Hippocampal formation (tissue), 2 donors: ENCODE measurements around the gene CTXN1.
"Not testable (repeated sequence)": the region's sequence is repeated elsewhere in the genome, so short reads cannot be mapped to it uniquely, and the experiment has no call there.

ENCODE experiments used
- DNase-seq, 2 donors: peaks; one replicate each; lab custom pipeline; 2025; lab: John Stamatoyannopoulos, UW

CTXN1 gene

GRCh38 chr19:7925171-7925851 is 624 bp downstream of the CTXN1 start:
- no peak for DNase-seq

GRCh38 chr19:7924651-7925170 is 1.2 kb downstream of the CTXN1 start:
- no peak for DNase-seq

GRCh38 chr19:7924241-7924640 is 1.7 kb downstream of the CTXN1 start:
- DNase-seq, result no peak

DNA sequence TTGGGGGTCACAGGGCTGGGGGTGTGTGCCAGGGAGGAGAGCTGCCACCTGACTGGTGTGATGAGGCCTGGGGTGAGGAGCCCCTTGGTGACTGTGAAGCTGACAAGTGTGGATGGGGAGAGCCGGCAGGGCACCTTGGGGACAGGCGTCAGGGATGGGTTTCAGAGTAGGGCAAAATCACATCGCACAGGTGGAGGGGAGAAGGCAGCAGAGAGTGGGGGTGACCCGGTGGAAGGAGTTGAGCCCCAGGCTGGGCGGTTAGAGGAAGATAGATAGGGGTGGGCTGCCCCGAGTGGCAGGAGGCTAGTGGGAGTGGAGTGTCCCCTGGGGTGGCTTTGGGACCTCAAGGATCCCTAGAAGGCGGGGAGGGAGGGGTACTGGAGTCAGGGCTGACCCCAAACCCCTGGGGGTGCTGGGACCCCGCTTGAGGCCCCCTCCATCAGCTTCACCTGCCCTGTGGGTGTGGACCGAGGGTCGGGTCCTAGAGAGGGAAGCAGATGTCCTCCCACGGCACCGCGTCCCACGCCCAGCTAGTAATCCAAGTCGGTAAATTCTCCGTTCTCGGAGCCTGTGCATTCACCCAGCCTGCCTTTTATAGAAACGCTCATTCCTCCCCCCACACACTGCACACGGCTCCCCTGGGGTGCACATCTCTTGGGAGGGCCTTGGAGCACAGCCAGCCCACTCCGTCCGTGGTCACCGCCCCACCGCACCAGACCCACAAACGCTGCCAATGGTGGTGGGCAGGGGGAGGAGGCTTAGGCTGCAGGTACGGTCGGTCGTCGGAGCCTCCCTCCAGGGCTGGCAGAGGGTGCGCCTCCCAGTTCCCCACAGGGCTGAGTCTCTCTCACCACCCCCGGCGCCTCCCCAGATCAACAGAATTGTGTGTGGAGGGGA is 2.4 kb downstream of the CTXN1 start:
- DNase-seq, result no peak

DNA sequence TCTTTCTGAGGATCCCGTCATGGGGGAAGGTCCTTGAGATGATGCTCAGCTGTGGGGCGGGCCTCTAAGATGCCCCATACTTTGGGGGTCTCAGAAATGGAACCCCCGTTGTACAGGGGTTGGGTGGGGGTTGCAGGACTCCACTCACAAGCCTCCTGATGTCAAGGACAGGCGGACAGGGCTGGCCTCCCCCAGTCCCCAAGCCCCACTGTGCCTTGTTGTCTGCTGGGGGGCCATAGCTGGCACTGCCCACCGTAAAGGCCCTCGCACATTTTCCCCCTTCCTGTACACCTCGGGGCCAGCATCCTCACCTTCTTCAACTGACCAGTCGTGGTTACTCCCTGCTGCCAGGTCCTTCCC is 3.1 kb downstream of the CTXN1 start:
- no peak for DNase-seq

DNA sequence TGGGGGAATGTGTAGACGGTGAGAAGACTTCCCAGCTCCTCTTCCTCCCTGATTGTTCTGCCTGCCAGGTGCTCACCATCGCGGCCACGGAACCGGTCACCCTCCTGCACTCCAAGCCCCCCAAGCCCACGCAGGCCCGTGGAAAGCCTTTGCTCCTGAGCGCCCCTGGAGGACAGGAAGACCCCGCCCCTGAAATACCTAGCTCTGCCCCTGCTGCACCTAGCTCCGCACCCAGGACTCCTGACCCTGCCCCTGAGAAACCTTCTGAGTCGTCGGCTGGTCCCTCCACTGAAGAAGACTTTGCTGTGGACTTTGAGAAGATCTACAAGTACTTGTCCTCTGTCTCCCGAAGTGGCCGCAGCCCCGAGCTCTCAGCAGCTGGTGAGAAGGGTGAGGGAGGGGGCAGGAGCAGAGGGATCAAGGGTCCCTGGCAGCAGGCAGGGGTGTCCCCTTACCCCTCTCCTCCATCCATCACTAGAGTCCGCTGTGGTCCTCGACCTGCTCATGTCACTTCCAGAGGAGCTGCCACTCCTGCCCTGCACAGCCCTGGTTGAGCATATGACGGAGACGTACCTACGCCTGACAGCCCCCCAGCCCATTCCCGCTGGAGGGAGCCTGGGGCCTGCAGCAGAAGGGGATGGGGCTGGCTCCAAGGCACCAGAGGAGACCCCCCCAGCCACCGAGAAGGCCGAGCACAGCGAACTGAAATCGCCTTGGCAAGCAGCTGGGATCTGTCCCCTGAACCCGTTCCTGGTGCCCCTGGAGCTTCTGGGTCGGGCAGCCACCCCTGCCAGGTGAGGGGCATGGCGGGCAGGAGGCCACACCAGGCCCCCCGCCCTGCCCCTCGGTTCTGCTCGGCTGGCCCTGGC is 3.7 kb downstream of the CTXN1 start:
- DNase-seq, result no peak

- no peak for DNase-seq
These were observed 4.5 kb downstream of the CTXN1 start for GRCh38 chr19:7921302-7921966.

DNA sequence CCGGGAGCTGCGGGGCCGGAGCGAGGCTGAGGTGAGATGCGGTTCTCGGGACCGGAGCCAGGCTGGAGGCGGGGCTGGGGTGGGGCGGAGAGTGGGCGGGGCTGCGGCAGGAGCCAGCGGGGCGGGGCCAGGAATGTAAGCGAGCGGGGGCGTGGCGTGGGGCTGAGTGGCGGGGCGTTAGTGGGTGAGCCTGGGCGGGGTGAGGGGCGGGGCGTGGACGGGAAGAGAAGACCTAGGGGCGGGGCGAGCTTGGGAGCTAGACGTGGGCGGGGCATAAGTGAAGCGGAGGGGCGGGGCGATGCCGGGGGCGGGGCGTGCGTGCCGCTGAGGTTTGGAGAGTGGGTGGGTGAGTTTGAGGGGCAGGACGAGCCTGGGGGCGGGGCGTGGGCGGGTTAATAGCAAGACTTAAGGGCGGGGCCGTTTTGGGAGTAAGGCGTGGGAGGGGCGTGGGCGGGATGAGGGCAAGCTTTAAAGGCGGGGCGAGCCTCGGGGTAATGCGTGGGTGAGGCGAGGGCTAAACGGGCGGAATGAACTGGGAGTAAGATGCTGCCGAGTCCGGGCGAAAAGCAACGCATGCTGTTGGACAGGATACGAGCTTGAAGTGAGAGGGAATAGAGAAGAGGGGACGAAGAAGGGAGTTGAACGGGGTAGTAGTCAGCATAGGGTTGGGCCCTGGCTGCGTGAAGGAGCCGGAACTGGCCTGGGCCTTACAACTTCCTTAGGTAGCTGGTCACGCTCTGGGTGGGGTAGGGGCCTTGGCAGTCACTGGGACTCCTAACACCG is 5.2 kb downstream of the CTXN1 start:
- DNase-seq, result peak; percentile 98

- peak; percentile 72 to 92 for DNase-seq
These were observed 6.1 kb downstream of the CTXN1 start, which contains the start of gene SNAPC2 for GRCh38 chr19:7919610-7920518. TSS of gene SNAPC2 (plus strand) at chr19:7920338. CDS start at chr19:7920367, 29 bp downstream.

GRCh38 chr19:7918615-7919421 is 7.1 kb downstream of the CTXN1 start:
- DNase-seq, result no peak

DNA sequence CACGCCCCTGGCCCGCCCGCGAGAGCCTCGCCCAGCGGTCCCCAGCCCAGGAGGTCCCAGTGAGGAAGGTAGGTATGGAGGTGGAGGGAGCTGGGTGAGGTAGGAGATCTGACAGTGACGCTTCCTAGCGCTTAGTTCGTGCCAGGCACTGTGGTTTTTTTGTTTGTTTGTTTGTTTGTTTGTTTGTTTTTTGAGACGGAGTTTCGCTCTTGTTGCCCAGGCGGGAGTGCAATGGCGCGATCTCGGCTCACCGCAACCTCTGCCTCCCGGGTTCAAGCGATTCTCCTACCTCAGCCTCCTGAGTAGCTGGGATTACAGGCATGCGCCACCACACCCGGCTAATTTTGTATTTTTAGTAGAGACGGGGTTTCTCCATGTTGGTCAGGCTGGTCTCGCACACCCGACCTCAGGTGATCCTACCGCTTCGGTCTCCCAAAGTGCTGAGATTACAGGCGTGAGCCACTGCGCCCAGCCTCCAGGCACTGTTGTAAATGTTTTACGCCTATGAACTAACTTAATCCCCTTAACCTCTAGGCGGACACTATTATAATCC is 7.8 kb downstream of the CTXN1 start:
- not testable (repeated sequence) for DNase-seq

DNA sequence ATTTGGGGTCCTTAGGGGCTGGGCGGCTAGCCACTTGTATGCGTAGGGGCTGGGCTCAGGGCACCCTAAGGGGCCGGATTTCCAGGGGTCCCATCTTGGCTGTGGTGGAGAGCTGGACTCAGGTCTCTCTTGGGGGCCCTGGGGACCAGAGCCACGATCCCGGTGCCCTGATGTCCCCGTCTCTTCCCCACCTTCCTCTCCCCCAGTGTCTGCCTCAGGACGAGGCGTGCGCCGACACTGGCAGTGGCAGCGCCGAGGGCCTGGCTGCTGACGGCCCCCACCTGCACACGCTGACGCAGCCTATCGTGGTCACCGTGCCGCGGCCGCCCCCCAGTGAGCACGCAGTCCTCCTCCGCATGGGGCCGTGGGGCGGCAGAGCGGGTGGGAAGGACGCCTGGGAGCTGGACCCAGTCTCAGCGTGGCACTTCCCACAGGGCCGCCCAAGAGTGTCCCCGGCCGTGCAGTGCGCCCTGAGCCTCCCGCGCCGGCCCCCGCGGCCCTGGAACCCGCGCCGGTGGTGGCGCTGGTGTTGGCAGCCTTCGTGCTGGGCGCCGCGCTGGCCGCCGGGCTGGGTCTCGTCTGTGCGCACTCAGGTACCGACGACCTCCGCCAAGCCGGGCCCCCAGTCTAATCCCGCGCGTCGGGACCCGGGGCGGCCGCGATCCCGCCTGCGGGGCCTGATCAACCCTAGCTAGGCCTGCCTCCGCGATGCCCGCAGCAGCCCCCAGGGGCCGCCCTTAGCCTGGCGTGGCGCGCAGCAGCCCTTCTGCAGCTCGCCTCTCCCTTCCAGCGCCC is 8.5 kb downstream of the CTXN1 start:
- DNase-seq, result no peak

DNA sequence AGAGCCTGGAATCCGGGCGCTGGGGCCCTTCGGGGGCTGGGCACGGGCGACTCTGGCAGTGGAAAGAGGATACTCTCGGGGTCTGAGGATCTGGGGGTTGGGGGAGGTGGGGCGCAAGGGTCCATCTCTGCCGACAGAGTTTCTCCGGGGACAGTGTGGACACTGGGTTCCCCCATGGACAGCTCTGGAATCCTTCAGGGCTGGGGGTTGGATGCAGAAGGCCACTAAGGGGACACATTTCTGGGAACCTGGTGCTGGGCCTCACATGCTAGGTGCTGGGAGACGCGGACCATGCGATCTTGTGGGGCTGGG is 9.0 kb downstream of the CTXN1 start:
- no peak for DNase-seq

DNA sequence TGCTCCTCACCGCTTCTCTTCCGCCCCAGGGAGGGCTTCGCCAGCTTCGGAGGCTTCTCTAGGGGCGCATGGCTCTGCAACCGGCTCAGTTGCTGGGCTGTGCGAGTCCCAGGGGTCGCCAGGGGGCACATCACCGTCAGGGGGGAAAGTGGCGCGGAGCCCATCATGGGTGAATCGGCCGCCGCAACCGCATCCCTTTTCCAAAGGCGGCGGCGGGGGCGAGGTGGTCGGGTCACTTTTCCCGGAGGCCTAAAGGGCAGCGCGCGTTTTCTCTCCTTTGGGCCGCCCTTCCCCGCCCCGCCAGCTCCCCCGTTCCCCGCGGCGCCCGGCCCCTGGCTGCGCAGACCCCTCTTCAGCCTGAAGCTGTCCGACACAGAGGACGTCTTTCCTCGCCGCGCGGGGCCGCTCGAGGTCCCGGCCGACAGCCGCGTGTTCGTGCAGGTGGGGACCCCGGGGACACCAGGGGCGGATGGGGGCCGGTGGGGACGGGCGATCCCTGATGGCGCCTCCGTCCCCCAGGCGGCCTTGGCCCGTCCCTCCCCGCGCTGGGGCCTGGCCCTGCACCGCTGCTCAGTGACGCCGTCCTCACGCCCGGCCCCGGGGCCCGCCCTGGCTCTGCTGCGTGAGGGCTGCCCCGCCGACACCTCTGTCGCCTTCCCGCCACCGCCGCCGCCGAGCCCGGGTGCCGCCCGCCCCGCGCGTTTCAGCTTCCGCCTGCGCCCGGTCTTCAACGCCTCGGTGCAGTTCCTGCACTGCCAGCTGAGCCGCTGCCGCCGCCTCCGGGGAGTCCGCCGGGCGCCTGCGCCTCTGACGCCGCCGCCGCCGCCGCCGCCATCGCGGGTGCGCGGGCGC is 9.6 kb downstream of the CTXN1 start:
- DNase-seq, result no peak

GRCh38 chr19:7915250-7916102 is 10.5 kb downstream of the CTXN1 start:
- DNase-seq, result no peak

DNA sequence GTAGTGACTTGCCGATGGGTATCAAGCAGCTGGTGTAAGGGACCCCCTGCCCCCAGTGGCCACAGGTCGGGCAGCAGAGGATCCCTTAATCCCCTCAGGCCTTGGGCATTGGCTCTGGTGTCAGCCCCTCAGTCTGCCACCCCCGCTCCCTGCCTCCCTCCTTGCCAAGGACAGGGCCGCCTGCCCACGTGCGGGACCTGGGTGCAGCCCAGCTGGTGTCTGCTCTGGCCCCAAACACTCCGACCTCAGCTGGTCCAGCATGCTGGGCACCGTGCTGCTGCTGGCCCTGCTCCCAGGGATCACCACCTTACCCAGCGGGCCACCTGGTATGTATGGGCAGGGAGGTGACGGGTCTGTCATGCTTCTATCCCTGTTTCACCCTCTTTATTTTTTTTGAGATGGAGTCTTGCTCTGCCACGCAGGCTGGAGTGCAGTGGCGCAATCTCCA is 11.3 kb downstream of the CTXN1 start, which contains the start of gene TGFBR3L:
TSS of gene TGFBR3L (plus strand) at position 233 of the 448 bp plus-strand sequence.
- no peak for DNase-seq
